HepG2 (cell line): ENCODE results near the gene DPP6. TPM values are rescaled to one million over a fixed set of nuclear protein-coding genes. Genes with fewer than 3 reads are reported as not detected.
A peak's percentile ranks its signal among the peaks of the same experiment; 100 is the strongest.

ENCODE experiments used
- ATAC-seq: fragments of 200-7000 bp; cut with Tn5 transposase; 3 replicates; pipeline ENCODE4 v1.9.1; 2020; ENCODE audit warnings: mild to moderate bottlenecking, moderate library complexity
- BruUV-seq: library from RNA; stranded (reverse); fragments of 400-500 nt; replicated peaks from 2 replicates; lab custom pipeline; 2021; lab: Mats Ljungman, UMichigan
- CTCF ChIA-PET: fragments of 300-600 bp; formaldehyde crosslinking; extraction: SDS; loops from one replicate; lab custom pipeline; 2021; ENCODE audit warnings: low total read pairs, inconsistent platforms, low intra/inter-chr PET ratio; lab: Yijun Ruan, JAX
- POLR2A ChIA-PET: fragments of 350-600 bp; sonication (Branson Sonifier 250); formaldehyde crosslinking; loops from one replicate; lab custom pipeline; 2020; ENCODE audit warnings: antibody characterized with exemption, inconsistent platforms; lab: Yijun Ruan, JAX
- DNase-seq: peaks from one replicate; pipeline ENCODE4 v3.0.0-alpha.2; 2015; ENCODE audit warnings: low spot score
- FAIRE-seq: peaks from 3 replicates; lab custom pipeline; 2011; peaks lifted over from hg19 to GRCh38; lab: Jason Lieb, UNC
- H2AFZ ChIP-seq: one replicate; pipeline ENCODE4 v1.6.1; 2011; ENCODE audit warnings: low read length, inconsistent platforms
- H3K27ac ChIP-seq: fragments of 300-600 bp; 3 replicates; pipeline ENCODE4 v1.8.0; 2011; ENCODE audit warnings: mixed run types, mild to moderate bottlenecking, mixed read lengths, low read length, inconsistent platforms; ENCODE audit not compliant: insufficient read depth; ENCODE audit errors: extremely low read length
- H3K27me3 ChIP-seq, 2 experiments: fragments of 200-600 bp in 1 of 2; 2 replicates in 1 of 2; 3 replicates in 1 of 2; pipeline versions ENCODE4 v1.6.0 to v1.8.0; 2011; ENCODE audit warnings: low read length in 2 of 2, mild to moderate bottlenecking in 2 of 2, moderate library complexity in 2 of 2, inconsistent platforms in 1 of 2; ENCODE audit not compliant: insufficient read depth in 2 of 2, control insufficient read depth in 1 of 2
- H3K36me3 ChIP-seq, 2 experiments: fragments of 200-600 bp in 1 of 2; replicated peaks in 1 of 2; 2 replicates in 1 of 2; 3 replicates in 1 of 2; pipeline versions ENCODE4 v1.5.1 to v1.8.0; 2011; ENCODE audit warnings: low read length in 2 of 2, inconsistent platforms in 1 of 2; ENCODE audit not compliant: insufficient read depth in 2 of 2, control insufficient read depth in 1 of 2
- H3K4me1 ChIP-seq: 2 replicates; pipeline ENCODE4 v1.5.1; 2012; ENCODE audit warnings: low read length, inconsistent platforms; ENCODE audit not compliant: insufficient read depth
- H3K4me2 ChIP-seq: 2 replicates; pipeline ENCODE4 v1.6.0; 2011; ENCODE audit warnings: low read depth, low read length, inconsistent platforms
- H3K4me3 ChIP-seq, 3 experiments: fragments of 200-600 bp in 1 of 3; sonication (generic), shearing (Covaris generic) in 1 of 3; replicated peaks in 1 of 3; 2 replicates each; pipeline ENCODE4 v1.5.1; 2011 to 2016; ENCODE audit warnings: low read length in 3 of 3, inconsistent platforms in 2 of 3, low read depth in 2 of 3, mild to moderate bottlenecking in 2 of 3, control low read depth in 1 of 3, mixed read lengths in 1 of 3; ENCODE audit not compliant: insufficient read depth in 1 of 3
- H3K79me2 ChIP-seq: one replicate; pipeline ENCODE4 v1.6.1; 2011; ENCODE audit warnings: low read length, inconsistent platforms; ENCODE audit not compliant: insufficient read depth
- H3K9ac ChIP-seq: 2 replicates; pipeline ENCODE4 v1.6.0; 2011; ENCODE audit warnings: mild to moderate bottlenecking, low read depth, low read length, inconsistent platforms; ENCODE audit not compliant: insufficient read depth
- H3K9me3 ChIP-seq: 2 replicates; pipeline ENCODE4 v1.5.1; 2012; ENCODE audit warnings: mild to moderate bottlenecking, low read length
- H4K20me1 ChIP-seq: 2 replicates; pipeline ENCODE4 v1.6.0; 2011; ENCODE audit warnings: inconsistent platforms, mild to moderate bottlenecking, low read length, moderate library complexity; ENCODE audit not compliant: insufficient read depth
- BCL6 ChIP-seq: IDR thresholded peaks from 2 replicates; pipeline ENCODE4 v1.6.1; 2016; ENCODE audit warnings: missing genetic modification reagents, missing compliant biosample characterization
- ETS1 ChIP-seq: sonication (generic); formaldehyde crosslinking; IDR thresholded peaks from 2 replicates; pipeline ENCODE4 v1.4.0; 2020; ENCODE audit warnings: missing genetic modification reagents
- FOXA3 ChIP-seq: IDR thresholded peaks from 2 replicates; pipeline ENCODE4 v1.6.1; 2016; ENCODE audit warnings: missing genetic modification reagents, missing compliant biosample characterization
- HNRNPH1 ChIP-seq: fragments of 200-400 bp; formaldehyde crosslinking; optimal IDR thresholded peaks from 2 replicates; pipeline ENCODE3; 2017; ENCODE audit warnings: mild to moderate bottlenecking, low read depth, low read length
- MATR3 ChIP-seq: sonication (generic); formaldehyde crosslinking; IDR thresholded peaks from 2 replicates; pipeline ENCODE4 v1.4.0; 2020; ENCODE audit warnings: missing genetic modification reagents
- NONO ChIP-seq, 2 experiments: fragments of 450-650 bp in 1 of 2; sonication (generic) in 1 of 2; formaldehyde crosslinking in 1 of 2; IDR thresholded peaks in 1 of 2; conservative IDR thresholded peaks in 1 of 2; 2 replicates each; pipeline versions ENCODE4 v1.6.1 to v1.8.0; 2017 to 2022; ENCODE audit warnings: mild to moderate bottlenecking in 1 of 2, missing genetic modification reagents in 1 of 2, moderate library complexity in 1 of 2
- SMYD3 ChIP-seq: sonication (generic); formaldehyde crosslinking; IDR thresholded peaks from 2 replicates; pipeline ENCODE4 v1.8.1; 2023; ENCODE audit warnings: mild to moderate bottlenecking, missing genetic modification reagents
- THAP11 ChIP-seq: IDR thresholded peaks from 2 replicates; pipeline ENCODE4 v1.6.1; 2016; ENCODE audit warnings: missing biosample characterization, missing genetic modification reagents
- ZNF232 ChIP-seq: sonication (generic); formaldehyde crosslinking; IDR thresholded peaks from 2 replicates; pipeline ENCODE4 v1.4.0; 2020; ENCODE audit warnings: missing genetic modification reagents, borderline replicate concordance
- ZNF430 ChIP-seq: sonication (generic); formaldehyde crosslinking; IDR thresholded peaks from 2 replicates; pipeline ENCODE4 v1.9.0; 2021; ENCODE audit warnings: mild to moderate bottlenecking, missing genetic modification reagents
- ZNF547 ChIP-seq: sonication (generic); formaldehyde crosslinking; IDR thresholded peaks from 2 replicates; pipeline ENCODE4 v1.5.1; 2020; ENCODE audit warnings: mild to moderate bottlenecking, missing genetic modification reagents
- WGBS: methylation state at CpG from one replicate; pipeline ENCODE4 v1.1.6; 2017; ENCODE audit warnings: low lambda C conversion rate; 5-methylcytosine and 5-hydroxymethylcytosine counted together
- in situ Hi-C: cut with HindIII; loops from 2 replicates; pipeline ENCODE4 v1.10.0; 2017; ENCODE audit warnings: low pct_unique_long_range_greater_than_20kb; ENCODE audit not compliant: extremely low pct_ligation_motif_present
- intact Hi-C: fragments of 100-400 bp; cut with micrococcal nuclease; formaldehyde crosslinking; loops from one replicate; pipeline ENCODE4 v1.10.0; 2022; ENCODE audit not compliant: unreplicated experiment
- polyA plus RNA-seq, 8 experiments: library from polyadenylated mRNA; depleted of rRNA in 3 of 8; stranded (reverse) in 7 of 8; unstranded in 1 of 8; fragments of >200 nt; fragmentation: Illumina TruSeq in 4 of 8; extraction: Trizol in 4 of 8; gene quantifications; 2 replicates each; pipeline versions ENCODE4 v1.2.1 to v1.2.3, GENCODE V29; 2011 to 2016; ENCODE audit warnings: low read depth in 4 of 8, missing spikeins in 1 of 8, mixed read lengths in 1 of 8; ENCODE audit not compliant: insufficient read depth in 1 of 8
- total RNA-seq, 5 experiments: library from RNA; depleted of rRNA; stranded (reverse); fragments of >200 nt; fragmentation: Illumina TruSeq; extraction: Trizol; gene quantifications; 2 replicates each; pipeline ENCODE4 v1.2.3, GENCODE V29; 2016; ENCODE audit warnings: low read depth in 1 of 5
- TF ChIP-seq, protein P1 (sequence below): sonication (generic); formaldehyde crosslinking; conservative IDR thresholded peaks from 2 replicates; pipeline ENCODE4 v1.4.0; 2020; ENCODE audit warnings: mild to moderate bottlenecking, missing genetic modification reagents, moderate library complexity
- TF ChIP-seq, protein P2 (sequence below): sonication (generic); formaldehyde crosslinking; IDR thresholded peaks from 2 replicates; pipeline ENCODE4 v1.5.0; 2020; ENCODE audit warnings: mild to moderate bottlenecking, missing genetic modification reagents
- TF ChIP-seq, protein P3 (sequence below): sonication (generic); formaldehyde crosslinking; IDR thresholded peaks from 2 replicates; pipeline ENCODE4 v1.5.0; 2020; ENCODE audit warnings: missing genetic modification reagents

DPP6 gene
- total and polyA plus RNA-seq, 2 of the 13 experiments (the other 11 are each of a cell fraction or from before 2014, with no cell fraction given): not detected

GRCh38 chr7:154913638-154914307 is 861.6 kb downstream of the DPP6 start:
- Histone ChIP-seq H3K27ac (no peak overlapping the region), H4K20me1 (no peaks in the 10 kb centered on the region), H3K9me3 (peaks cover 15% of the 10 kb centered on the region), H3K27me3 (peaks cover 2 to 34% of the 10 kb centered on the region in 2 experiments; a peak in 4 of 5 replicates), H3K9ac (no peak overlapping the region; the same call in 1 of the 2 replicates), H3K4me2 (peak overlapping the region; percentile 53), H3K4me3 (peak overlapping the region in 1 of 3 experiments; percentile 14; a peak in 1 of 6 replicates), H3K79me2 (no peaks in the 10 kb centered on the region), H2AFZ (no peak overlapping the region), H3K4me1 (peaks cover 8% of the 10 kb centered on the region), H3K36me3 (no peaks in the 10 kb centered on the region)
- FAIRE-seq (peak; percentile 82), ATAC-seq (peak; percentile 96), DNase-seq (peak; percentile 76)
- intact Hi-C loops (loop anchor here (5.0 kb wide), 1 partner anchor 434 kb away; no protein-coding TSS in a partner anchor), in situ Hi-C loops (no loop called here)
- BruUV-seq: no TSS peak
- ChIA-PET CTCF (interaction anchor here (1.1 kb wide), 2 partner anchors 39 to 431 kb away, joined by 4 read pairs; no protein-coding TSS in a partner anchor), POLR2A (interaction anchor here (1.0 to 1.3 kb wide), 2 partner anchors 11 to 15 kb away, joined by 4 to 6 read pairs; no protein-coding TSS in a partner anchor)
- 55% methylated on average over 23 of the region's 43 CpGs for WGBS
- TF ChIP-seq MATR3 (CRISPR knock-in tag) (no peak), NONO (IDR thresholded peaks at IDR 0.05) (no peak), NONO (CRISPR knock-in tag; conservative IDR thresholded peaks at IDR 0.05) (peak; percentile 80), BCL6 (CRISPR knock-in tag) (peak; percentile 83), ZNF547 (peak; percentile 70; the same call in 1 of the 2 replicates), ZNF232 (CRISPR knock-in tag) (peak; percentile 74; the same call in 1 of the 2 replicates), ZNF430 (CRISPR knock-in tag) (0 out of 2 replicates have a peak, but pooled peaks have one; percentile 34), SMYD3 (CRISPR knock-in tag) (no peak), FOXA3 (CRISPR knock-in tag) (peak; percentile 38; the same call in 1 of the 2 replicates), ETS1 (no peak), THAP11 (CRISPR knock-in tag) (peak; percentile 74; the same call in 1 of the 2 replicates), HNRNPH1 (no peak)
- TF ChIP-seq, protein P1, sequence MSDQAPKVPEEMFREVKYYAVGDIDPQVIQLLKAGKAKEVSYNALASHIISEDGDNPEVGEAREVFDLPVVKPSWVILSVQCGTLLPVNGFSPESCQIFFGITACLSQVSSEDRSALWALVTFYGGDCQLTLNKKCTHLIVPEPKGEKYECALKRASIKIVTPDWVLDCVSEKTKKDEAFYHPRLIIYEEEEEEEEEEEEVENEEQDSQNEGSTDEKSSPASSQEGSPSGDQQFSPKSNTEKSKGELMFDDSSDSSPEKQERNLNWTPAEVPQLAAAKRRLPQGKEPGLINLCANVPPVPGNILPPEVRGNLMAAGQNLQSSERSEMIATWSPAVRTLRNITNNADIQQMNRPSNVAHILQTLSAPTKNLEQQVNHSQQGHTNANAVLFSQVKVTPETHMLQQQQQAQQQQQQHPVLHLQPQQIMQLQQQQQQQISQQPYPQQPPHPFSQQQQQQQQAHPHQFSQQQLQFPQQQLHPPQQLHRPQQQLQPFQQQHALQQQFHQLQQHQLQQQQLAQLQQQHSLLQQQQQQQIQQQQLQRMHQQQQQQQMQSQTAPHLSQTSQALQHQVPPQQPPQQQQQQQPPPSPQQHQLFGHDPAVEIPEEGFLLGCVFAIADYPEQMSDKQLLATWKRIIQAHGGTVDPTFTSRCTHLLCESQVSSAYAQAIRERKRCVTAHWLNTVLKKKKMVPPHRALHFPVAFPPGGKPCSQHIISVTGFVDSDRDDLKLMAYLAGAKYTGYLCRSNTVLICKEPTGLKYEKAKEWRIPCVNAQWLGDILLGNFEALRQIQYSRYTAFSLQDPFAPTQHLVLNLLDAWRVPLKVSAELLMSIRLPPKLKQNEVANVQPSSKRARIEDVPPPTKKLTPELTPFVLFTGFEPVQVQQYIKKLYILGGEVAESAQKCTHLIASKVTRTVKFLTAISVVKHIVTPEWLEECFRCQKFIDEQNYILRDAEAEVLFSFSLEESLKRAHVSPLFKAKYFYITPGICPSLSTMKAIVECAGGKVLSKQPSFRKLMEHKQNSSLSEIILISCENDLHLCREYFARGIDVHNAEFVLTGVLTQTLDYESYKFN (CRISPR knock-in tag): peak; percentile 73; the same call in 1 of the 2 replicates
- TF ChIP-seq, protein P2, sequence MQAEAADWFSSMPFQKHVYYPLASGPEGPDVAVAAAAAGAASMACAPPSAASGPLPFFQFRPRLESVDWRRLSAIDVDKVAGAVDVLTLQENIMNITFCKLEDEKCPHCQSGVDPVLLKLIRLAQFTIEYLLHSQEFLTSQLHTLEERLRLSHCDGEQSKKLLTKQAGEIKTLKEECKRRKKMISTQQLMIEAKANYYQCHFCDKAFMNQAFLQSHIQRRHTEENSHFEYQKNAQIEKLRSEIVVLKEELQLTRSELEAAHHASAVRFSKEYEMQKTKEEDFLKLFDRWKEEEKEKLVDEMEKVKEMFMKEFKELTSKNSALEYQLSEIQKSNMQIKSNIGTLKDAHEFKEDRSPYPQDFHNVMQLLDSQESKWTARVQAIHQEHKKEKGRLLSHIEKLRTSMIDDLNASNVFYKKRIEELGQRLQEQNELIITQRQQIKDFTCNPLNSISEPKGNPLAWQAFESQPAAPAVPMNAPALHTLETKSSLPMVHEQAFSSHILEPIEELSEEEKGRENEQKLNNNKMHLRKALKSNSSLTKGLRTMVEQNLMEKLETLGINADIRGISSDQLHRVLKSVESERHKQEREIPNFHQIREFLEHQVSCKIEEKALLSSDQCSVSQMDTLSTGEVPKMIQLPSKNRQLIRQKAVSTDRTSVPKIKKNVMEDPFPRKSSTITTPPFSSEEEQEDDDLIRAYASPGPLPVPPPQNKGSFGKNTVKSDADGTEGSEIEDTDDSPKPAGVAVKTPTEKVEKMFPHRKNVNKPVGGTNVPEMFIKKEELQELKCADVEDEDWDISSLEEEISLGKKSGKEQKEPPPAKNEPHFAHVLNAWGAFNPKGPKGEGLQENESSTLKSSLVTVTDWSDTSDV (CRISPR knock-in tag): no peak
- TF ChIP-seq, protein P3, sequence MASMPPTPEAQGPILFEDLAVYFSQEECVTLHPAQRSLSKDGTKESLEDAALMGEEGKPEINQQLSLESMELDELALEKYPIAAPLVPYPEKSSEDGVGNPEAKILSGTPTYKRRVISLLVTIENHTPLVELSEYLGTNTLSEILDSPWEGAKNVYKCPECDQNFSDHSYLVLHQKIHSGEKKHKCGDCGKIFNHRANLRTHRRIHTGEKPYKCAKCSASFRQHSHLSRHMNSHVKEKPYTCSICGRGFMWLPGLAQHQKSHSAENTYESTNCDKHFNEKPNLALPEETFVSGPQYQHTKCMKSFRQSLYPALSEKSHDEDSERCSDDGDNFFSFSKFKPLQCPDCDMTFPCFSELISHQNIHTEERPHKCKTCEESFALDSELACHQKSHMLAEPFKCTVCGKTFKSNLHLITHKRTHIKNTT (CRISPR knock-in tag): no peak
